GM19239 (cell line): ENCODE data around the gene TMC7.

Experiments used
- DNase-seq: peaks from one replicate; pipeline ENCODE4 v3.0.0; 2011; ENCODE audit warnings: low spot score; ENCODE audit not compliant: insufficient read length
- FAIRE-seq: peaks from 2 replicates; lab custom pipeline; 2011; peaks lifted over from hg19 to GRCh38; lab: Jason Lieb, UNC

Gene TMC7

DNA sequence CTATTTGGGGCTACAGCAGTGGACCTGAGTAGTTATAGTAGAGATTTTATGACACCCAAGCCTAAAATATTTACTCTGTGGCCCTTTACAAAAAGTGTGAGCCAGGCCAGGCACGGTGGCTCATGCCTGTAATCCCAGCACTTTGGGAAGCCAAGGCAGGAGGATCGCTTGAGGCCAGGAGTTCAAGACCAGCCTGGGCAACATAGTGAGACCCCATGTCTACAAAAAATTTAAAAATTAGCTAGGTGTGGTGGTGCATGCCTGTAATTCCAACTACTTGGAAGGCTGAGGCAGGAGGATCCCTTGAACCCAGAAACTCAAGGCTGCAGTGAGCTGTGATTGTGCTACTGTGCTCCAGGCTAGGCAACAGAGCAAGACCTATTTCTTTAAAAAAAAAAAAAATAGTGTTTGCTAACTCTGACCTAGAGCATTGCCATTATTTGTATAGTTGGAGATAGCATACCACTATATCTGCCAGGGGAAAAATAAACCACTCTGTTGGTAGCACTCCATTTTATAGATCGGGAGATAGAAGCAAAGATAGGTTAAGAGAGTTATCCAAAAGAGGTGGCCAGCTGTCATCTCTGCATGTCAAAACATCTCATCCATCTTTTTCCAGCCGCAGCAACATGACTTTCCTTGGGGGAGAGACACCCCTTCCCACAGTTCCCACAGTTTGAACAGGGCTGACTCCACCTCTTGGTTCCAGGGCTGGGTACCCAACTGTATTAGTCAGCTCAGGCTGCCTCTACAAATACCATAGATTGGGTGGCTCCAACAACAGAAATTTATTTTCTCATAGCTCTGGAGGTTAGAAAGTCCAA, 127.0 kb downstream of the TMC7 start:
- FAIRE-seq (no peak), DNase-seq (no peak)

DNA sequence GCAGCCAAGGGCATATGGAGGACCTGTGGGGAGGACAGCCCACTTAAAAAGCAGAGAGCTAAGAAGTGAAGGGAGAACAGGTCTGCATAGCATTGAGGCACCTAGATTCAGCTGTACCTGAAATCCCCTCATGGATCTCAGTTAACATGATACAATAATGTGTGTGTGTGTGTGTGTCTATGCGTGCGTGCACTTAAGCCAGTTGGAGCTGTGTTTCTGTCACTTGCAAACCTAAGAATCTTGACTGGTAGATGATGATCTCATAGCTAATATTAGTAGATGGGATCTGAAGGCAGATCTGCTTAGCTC, 128.3 kb downstream of the TMC7 start:
- DNase-seq (no peak), FAIRE-seq (no peak)
